Measurements from ENCODE around the gene YOD1.

GRCh38 chr1:207020709-207021107 lies 30.3 kb downstream of the YOD1 start:
- no peak for TF ChIP-seq CTCF (conservative IDR thresholded peaks at IDR 0.05 in 1 of 2, IDR thresholded peaks at IDR 0.05 in 1 of 2; ENCODE audit: low read depth in 1 of 2, low read length in 2 of 2)
- TF ChIP-seq EZH2 (IDR thresholded peaks at IDR 0.05; ENCODE audit: low read length, missing control alignments), result no peak

Measured in fibroblast of lung (primary cell).